Stimulated activated CD4-positive, alpha-beta T cell treated with anti-CD3 and anti-CD28 coated beads, TNF-alpha, amount 100 ng/mL, for 48 hours (primary cell): ENCODE results near the gene CDH8.

Experiments used
- DNase-seq, 3 donors: peaks; one replicate each; pipeline ENCODE4 v3.0.0-alpha.2; 2020; ENCODE audit warnings: low read depth in 3 of 3

CDH8 gene

DNA sequence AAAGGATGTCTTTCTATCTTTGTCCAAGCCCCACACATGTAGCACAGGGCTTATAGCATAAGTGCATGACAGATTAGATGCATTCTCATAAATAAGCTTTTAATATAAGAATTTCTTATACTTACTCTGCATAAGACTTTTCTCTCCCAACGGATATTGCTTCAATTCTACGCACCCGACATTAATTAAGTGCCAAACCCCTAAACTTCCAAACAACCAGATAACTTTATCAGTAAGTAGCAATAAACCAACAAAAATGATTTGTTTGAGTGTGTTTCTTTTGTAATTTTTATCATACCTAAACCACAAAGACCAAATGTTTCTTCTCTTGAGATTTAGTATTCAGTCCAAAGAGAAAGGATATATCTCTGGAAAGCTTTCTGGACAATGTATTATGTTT is 391.5 kb downstream of the CDH8 start:
- no peak for DNase-seq

DNA sequence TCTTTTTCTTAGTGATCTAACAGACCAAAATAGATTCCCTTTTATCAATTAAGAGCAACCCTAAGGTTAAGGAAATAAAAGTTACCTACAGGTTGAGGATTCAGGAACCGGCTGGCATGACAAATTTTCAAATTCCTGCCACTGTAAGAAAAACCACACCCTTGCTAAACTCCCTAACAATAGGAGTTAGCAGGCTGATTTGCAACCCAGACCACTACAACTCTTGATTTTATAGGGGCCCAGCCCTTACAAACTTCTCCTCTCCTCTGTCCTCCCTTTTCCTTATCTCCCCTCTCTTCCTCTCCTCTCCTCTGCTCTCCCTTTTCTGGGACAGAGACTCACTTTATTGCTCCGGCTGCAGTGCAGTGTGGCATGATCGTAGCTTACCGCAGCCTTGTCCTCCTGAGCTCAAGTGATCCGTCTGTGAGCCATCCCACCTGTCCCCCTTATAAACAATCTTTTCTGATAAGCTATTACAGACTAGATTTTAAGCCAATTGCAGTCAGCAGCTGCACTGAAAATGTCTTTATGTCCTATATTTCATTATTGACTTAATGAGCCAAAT is 418.9 kb downstream of the CDH8 start:
- DNase-seq = no peak

DNA sequence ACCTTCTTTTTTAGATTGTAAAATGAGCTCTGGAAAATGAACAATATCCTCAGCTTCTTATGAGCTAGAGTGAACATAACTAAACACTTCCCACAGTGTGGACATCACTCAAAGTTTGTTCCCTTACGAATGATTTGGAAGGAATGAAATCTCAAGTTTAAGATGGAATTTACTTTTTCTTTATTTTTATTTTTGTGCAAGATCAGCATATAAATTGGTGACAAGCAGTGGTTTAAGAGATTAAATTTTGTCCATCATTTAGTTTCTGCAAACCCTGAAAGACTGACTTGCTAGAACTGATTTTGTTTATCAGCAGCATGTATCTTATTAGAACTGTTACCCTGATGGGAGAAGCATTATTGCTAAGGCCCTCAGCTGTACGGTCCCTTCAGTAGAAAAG is 420.1 kb downstream of the CDH8 start:
- no peak for DNase-seq

DNA sequence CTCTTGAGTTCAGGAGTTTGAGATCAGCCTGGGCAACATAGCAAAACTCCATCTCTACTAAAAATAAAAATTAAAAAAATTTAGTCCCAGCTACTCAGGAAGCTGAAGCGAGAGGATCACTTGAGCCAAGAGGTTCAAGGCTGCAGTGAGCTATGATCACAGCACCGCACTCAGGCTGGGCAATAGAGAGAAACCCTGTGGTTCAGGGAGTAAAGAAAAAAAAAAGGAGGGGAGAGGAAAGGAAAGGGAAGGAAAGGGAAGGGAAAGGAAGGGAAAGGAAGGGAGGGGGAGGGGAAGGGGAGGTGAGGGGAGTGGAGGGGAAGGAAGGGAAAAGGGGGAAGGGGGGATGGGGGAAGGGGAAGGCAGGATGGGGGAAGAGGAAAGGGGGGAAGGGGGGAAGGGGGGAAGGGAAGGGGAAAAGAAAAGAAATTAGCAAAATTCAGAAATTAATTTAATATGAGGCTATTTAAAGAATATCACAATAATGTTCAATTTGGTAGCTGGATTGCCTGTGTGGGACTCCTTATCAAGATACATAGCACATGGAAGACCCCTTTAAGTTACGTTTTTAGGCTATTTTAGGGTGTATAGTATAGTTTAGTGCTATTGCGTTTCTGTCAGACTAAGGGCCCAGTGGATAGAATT is 424.3 kb downstream of the CDH8 start:
- DNase-seq = no peak

DNA sequence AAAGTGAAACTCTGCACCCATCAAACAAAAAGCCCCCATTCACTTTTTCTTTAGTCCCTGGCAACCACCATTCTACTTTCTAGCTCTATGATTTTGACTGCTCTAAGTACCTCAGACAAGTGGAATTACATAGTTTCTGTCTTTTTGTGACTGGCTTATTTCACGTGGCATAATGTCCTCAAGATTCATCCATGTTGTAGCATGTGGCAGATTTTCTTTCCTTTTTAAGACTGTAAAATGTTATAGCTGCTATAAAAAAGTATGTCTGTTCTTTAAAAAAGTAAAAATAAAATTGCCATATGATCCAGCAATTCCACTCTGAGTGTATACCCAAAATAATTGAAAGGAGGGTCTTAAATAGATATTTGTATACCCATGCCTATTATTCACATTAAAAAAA is 429.7 kb downstream of the CDH8 start:
- no peak for DNase-seq
